HG02943 (cell line): ENCODE data around the gene SRGAP2.
"Not testable (repeated sequence)": the region's sequence is repeated elsewhere in the genome, so short reads cannot be mapped to it uniquely, and the experiment has no call there.

Experiments
- ATAC-seq: cut with Tn5 transposase; IDR thresholded peaks from one replicate; pipeline ENCODE4 v1.9.1; 2021; ENCODE audit warnings: mild to moderate bottlenecking, low read depth, moderate library complexity; ENCODE audit not compliant: unreplicated experiment

Gene SRGAP2

GRCh38 chr1:206204871-206205270 lies 1.5 kb downstream of the SRGAP2 start:
- not testable (repeated sequence) for ATAC-seq

DNA sequence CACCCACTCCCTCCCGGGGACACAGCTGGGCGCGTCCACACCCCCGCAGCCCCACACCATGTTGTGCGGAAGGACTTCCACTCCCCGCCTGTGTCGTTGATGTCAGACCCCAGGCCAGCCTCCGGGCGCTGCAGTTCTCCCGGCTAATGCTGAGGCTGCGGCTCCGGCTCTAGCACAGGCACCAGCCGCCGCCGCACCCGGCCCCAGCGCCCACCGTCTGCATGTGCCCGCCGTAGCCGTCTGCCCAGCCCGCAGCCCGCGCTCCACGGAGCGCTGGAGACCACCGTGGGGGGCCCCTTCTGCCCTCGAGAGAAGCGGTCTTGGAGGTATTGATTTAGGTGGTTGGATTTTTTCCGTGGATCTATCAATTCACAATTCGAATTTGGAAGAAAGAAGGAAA lies 2.2 kb downstream of the SRGAP2 start:
- not testable (repeated sequence) for ATAC-seq

DNA sequence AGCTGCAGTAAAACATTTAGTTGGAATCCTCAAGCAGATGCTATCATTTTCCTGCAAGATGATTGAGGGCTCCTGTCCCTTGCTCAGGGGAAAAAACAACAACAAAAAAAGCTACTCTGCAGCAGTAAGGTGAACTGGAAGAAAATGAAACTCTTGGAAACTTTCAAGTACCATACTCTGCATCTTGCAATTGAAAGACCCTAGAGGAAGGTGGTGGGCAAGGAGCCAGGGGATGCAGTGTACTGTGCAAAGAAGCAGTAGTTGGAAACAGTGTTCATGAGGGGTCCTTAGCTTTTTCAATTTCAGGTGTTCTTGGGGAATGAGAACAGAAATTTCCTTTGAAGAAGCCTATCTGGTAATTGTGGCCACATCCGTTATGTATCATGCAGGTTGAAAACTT lies 7.5 kb downstream of the SRGAP2 start:
- not testable (repeated sequence) for ATAC-seq

- ATAC-seq = not testable (repeated sequence)
Observed at GRCh38 chr1:206215600-206216392, 12.5 kb downstream of the SRGAP2 start.

GRCh38 chr1:206218285-206218684 lies 14.9 kb downstream of the SRGAP2 start:
- not testable (repeated sequence) for ATAC-seq

DNA sequence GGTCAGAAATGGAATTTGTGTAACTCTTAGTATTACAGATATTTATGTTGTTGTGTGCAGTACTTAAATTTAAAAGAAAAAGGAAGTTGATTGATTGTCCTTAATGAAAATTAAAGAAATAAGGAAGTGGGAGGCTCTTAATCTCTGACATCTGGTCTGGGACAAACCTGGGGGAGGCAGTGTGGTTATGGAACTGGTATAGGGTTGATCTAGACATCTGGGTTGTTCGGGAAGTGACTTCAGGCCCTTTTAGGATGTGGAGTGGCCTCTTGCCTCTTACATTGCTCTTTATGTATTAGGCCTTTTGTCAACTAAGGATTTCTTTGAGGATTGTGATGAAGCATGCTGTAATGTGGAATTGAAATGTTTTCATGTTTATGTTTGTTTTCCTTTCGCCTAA lies 15.4 kb downstream of the SRGAP2 start:
- ATAC-seq = not testable (repeated sequence)

DNA sequence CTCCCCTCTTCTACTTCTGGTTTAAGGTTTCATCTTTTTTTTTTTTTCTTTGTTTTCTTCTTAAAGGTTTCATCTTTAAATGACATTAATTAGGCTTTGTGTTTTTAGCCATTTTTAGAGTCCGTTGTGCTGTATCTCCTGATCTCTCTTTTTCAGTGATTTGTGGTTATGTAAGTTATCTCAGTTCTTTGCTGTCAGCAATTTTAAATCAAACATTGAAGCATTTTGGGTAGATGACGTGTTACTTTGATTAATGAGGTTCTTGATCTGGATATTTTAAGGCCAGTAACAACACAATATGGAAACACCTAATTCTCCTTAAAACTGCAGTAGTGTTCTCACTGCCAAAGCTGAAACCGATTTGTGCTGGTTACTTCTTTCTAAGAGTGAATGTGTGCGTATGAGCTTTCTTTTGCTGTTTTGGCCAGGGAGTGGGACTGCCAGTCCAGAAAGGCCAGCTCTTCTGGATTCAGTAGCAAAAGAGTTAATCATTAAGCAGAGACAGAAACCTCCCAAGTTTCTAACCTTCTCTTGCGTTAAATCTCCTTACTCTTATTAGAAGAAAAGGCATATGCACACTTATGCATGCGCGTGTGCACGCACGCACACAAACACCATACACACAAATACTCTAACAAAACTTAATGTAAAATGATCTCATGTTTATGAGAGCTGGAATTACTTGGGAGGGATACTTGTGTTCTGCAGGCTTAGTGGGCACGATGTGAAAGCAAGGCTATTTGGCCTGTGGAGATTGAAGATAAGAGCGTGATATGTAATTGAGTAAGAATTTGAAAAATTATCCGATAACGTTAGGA lies 16.4 kb downstream of the SRGAP2 start:
- ATAC-seq = not testable (repeated sequence)

DNA sequence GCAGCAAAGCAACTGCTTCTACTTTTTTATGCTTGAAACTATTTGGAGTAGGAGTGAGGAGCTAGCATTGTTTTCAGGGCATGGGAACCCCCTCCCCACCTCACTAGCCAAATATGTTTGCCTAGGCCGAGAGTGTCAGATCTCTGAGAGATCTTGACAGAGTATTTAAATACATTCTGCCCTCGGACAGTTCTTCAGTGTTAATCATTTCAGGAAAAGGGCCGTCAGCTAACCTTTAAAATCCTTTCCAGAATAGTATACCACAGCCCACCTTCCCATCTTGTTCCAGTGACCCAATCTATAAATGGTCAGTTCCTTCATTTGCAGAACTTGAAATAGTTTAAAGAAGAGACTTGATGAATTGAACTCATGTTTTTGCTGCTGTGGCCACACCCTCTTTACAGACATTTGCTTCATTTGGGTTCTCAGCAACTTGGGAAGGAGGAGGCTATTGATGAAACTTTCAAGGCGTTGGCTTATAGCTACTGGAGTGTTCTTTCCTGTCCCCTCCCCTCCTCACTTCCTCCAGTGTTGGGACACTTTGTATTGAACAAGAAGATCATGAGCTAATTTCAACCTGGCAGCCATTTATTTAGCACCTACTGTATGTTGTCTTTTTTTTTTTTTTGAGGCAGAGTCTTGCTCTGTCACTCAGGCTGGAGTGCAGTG lies 17.1 kb downstream of the SRGAP2 start:
- not testable (repeated sequence) for ATAC-seq

GRCh38 chr1:206221585-206221984 lies 18.2 kb downstream of the SRGAP2 start:
- not testable (repeated sequence) for ATAC-seq

DNA sequence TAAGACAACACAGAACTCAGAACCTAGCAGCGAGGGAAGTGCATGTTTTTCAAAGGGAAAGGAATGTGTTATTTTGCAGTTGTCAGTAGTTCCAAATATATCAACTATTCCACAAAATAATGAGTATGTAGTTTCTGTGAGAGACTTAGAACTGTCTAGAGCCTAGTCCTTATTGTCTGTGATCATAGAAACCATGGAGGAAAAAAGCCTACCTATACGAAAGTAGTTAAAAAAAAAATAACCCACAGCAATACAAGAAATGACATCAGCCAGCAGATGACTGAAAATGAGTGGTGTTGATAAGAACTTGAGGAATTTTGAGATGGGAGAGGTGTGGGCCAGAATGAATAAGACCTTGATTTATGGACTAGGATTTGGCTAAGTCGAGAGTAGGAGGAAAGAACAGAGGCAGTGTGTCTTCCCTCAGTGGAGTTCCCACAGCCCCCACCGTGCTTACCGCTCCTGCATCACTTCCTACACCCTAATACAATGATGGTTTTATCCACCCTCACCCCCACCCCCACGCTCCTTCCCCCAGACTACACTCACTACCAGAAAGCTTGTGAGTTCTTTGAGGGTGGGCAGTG lies 20.9 kb downstream of the SRGAP2 start:
- not testable (repeated sequence) for ATAC-seq

DNA sequence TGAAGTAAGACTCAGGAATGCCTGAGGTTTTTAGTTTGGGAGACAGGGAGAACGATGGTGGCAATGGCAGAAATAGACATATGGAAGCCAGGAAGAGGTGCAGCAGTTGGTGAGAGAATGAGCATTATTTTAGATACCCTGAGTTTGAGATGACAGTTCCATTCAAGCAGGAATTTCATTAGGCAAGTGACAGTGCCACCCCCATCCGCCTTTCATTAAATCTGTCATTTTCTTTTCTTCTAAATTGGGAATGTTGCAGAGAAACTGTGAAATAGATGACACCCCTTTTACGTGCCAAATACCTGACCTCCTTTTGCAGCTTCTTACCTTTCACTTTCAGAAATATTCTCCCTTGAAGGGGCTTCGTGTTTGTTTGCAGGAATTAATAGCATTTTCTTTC lies 22.0 kb downstream of the SRGAP2 start:
- not testable (repeated sequence) for ATAC-seq

GRCh38 chr1:206226886-206227285 lies 23.5 kb downstream of the SRGAP2 start:
- not testable (repeated sequence) for ATAC-seq

GRCh38 chr1:206229286-206229685 lies 25.9 kb downstream of the SRGAP2 start:
- ATAC-seq = not testable (repeated sequence)

- not testable (repeated sequence) for ATAC-seq
Observed at GRCh38 chr1:206231989-206232388, 28.6 kb downstream of the SRGAP2 start.

DNA sequence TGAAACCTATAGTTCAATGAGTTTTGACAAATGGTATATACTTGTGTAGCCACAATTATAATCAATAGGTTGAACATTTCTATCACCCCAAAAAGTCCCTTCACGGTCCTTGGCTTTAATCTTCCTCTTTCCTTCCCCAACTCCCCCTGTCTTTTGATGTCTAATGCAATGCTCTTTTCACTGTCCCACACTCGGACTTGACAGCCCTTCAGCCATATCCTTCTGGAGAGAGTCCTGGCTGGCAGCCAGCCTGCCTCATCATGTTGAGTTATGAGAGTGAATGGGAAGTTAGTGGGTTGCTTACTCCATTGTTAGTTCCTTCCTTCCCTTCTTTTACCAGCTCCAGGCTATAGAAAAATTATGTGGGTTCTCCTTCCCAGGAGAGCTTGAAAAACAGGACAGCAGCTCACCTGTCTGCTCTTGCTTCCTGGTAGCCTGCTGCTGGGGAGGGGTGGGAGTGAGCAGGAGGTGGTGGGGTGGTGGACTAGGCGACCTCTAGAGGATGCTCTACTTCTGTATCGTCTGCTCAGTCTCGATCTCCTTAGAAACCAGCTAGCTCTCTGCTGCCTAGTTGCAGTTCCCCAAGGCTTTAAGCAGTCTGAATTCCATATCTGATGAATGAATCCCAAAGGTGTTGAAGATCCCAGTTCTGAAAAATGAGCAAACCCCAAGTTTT lies 29.8 kb downstream of the SRGAP2 start:
- ATAC-seq = not testable (repeated sequence)

GRCh38 chr1:206234189-206234916 lies 31.0 kb downstream of the SRGAP2 start:
- not testable (repeated sequence) for ATAC-seq

DNA sequence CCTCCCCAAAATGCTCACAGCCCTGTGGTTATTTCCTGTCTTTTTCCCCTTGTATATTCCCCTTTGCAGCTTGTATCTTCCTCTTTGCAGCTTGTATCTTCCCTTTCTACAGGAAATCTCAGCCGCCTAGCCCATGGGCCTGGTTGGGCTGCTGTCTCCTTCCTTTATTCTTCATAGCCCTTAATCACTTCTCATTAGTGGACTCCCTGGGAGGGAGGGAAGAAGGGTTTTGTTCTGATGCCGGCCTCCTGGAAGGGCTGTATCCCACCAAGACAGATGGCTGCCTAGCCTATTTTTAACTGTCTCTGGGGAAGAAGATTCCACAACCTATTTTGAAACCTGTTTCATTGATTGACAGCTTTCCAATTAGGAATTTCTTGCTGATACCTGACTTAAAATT lies 31.8 kb downstream of the SRGAP2 start:
- ATAC-seq = not testable (repeated sequence)

DNA sequence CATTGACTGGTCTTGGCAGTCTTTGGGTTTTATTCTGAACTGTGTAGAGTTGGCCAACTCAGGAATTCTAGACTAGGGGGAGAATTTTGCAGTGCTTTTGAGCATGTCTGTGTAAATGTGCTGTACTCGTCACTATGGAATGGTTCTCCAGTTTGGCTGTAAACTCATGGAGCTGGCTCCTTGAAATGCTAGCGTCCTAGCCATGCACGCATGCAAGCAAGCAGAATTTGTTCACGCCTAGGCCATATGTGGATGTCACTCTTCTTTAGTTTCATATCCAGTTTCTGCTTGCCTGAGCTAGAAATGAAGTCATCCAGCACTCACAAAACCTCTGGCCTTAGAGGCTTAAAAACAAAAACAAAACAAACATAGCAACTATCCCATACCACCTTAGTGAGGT lies 36.9 kb downstream of the SRGAP2 start:
- not testable (repeated sequence) for ATAC-seq

DNA sequence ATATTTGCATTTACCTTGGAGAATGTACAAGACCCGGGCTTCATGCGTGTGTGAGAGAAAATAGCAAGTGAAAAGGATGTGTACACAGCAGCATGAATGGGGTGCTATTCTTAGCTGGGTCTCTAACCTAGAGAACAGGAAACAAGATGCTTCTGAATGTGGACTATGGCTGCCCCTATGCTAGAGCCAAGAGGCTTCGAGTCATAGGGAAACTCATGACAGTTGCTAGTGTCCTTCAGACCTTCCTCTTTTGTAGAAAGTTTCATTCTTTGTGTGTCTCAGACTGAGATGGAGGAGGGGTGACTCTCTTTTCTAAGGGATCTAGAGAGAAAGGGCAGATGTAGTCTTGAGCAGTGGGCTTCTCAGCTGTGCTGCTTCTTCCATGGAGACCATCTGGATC lies 40.0 kb downstream of the SRGAP2 start:
- peak; percentile 95 for ATAC-seq
